ENCODE data around the gene HDGFL1.
A peak's percentile ranks its signal among the peaks of the same experiment; 100 is the strongest.

Gene HDGFL1

DNA sequence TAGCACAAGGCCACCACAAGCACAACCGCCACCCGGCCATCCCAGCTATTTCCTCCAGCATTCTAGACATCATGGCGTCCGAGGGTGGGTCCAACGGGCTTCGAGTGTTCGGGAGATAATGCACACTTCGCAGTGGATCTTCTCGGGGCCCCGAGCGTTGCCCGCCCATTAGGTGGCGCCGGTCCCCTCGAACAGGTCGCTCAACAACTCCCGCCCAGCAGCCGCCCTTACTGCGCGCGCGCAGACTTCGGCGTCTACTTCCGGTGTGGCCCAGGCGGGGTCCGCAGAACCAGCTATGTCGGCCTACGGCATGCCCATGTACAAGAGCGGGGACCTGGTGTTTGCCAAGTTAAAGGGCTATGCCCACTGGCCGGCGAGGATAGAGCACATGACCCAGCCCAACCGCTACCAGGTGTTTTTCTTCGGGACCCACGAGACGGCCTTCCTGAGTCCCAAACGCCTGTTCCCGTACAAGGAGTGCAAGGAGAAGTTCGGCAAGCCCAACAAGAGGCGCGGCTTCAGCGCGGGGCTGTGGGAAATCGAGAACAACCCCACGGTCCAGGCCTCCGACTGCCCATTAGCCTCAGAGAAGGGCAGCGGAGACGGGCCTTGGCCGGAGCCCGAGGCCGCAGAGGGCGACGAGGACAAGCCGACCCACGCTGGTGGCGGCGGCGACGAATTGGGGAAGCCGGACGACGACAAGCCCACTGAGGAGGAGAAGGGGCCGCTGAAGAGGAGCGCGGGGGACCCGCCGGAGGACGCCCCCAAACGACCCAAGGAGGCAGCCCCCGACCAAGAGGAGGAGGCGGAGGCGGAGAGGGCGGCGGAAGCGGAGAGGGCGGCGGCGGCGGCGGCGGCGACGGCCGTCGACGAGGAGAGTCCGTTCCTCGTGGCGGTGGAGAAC, at the start of gene HDGFL1:
Gene HDGFL1 (plus strand): TSS at position 286 of the 904 bp plus-strand sequence. CDS start 10 bp downstream, at position 296.
- DNase-seq (ENCODE audit: low read depth in 2 of 2), result no peak

DNA sequence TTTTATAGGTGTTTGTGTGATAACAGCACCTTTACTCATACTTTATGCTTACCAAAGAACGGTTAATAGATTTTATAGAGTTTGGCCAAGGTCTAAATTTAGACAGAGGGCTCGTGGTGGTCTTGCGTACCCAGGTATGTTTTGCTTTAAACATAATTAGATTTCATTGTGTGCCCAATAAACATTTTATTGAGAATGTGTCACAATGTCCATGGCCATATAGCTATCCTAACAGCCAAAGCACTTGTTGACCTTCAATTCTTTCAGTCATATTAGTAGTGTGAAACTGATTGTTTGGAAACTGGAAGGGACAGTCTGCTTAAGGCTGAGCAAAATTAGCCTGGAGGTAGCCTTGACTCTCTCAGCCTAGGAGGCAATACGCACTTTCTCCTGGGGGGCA, 48.3 kb upstream of the HDGFL1 start:
- no peak for DNase-seq (ENCODE audit: low read depth in 2 of 2)

- peak; percentile 39 to 52 for DNase-seq (ENCODE audit: low read depth in 2 of 2)
Observed at GRCh38 chr6:22526736-22527135, 42.6 kb upstream of the HDGFL1 start.

DNA sequence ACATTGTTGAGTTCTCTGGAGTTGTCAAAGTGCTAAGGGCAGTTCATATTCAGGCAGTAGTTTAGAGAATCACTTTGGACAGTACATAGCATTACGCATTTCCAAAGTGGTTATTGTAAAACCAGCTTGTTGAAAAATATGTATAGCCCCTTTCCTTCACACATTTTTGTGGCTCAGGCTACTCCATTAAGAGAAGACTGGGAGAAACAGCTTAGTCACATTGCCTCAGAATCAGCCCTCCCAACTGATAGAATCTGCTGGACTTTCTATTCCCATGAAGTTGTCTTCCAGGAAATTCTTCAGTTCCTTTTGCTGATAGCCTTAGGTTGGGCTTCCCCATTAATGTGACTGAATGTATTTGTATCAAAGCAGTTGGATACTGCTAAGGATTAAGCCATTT, 39.5 kb upstream of the HDGFL1 start:
- no peak for DNase-seq (ENCODE audit: low read depth in 2 of 2)

GRCh38 chr6:22530506-22530905, 38.9 kb upstream of the HDGFL1 start:
- no peak for DNase-seq (ENCODE audit: low read depth in 2 of 2)

DNA sequence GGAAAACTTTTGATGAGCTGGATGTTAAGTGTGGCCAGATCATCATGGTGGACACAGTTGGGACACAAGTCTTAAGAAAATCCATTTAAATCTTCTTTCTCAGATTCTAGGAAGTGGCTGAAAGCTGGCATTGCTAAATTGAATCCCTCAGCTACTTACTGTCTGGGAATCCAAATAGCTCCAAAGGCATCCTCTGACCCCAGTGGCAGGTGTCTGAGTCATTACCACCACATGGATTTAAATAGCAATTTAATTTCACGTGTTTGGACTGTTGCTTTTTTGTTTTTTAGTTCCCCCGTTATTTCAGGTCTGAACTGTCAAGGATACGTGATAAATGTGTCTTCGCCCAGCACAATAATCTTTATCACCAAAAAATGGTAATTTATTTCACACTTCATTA, 33.2 kb upstream of the HDGFL1 start:
- DNase-seq (ENCODE audit: low read depth in 2 of 2), result no peak

DNA sequence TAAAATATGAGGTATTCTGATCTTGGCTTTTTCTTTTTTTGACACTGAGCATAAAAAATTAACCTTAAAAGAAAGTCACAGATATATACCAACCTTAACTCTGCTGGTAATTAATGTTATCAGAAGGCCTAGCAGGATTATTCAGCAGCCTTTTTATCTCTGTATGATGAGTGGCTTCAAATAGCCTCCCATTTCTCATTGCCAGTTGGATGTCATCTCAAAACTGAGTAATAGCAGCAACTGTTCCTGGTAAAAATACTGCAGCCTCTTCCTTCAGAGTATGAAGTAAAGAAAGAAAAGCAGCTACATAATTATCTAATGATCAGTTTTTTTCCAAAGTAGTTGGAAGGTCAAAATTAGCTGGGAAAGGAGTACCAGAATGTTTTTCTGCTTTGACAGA, 24.9 kb upstream of the HDGFL1 start:
- no peak for DNase-seq (ENCODE audit: low read depth in 2 of 2)

DNA sequence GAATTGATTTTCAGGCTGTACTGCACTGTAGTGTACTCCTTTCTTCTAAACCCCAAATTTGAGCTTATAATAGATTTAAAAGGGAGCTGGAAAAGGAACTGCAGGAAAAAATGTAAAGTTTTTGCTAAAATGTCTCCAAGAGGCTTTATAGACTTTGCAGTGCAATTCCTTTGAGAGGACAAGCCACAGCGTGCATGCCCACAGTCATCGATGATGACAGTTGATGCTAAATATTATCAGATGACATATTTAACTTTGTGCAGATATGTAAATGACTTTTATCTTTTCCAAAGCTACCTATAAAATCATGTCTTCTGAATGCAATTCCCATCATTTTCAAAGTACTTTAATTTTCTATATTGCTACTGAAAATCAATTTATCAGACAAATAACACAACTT, 24.3 kb upstream of the HDGFL1 start:
- no peak for DNase-seq (ENCODE audit: low read depth in 2 of 2)

DNA sequence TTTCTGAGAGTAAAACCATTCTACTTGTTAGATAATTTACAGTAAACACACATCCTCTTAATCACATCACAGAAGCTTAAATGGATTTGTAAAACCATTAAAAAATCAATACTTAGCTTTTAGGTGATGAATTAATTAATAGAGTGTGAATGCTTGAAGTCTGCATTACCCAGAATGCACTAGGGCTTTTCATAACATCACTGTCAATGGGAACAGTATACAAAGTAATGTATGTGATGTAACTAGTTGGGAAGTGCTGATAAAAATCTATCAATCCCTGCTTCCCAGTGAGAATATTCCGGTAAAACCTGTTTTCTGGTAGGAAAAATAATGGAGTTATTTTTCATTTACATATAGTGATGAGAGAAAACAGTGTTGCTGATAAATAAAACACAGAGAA, 23.1 kb upstream of the HDGFL1 start:
- DNase-seq (ENCODE audit: low read depth in 2 of 2), result no peak

GRCh38 chr6:22550971-22551670, 18.2 kb upstream of the HDGFL1 start:
- DNase-seq (ENCODE audit: low read depth in 2 of 2), result no peak

DNA sequence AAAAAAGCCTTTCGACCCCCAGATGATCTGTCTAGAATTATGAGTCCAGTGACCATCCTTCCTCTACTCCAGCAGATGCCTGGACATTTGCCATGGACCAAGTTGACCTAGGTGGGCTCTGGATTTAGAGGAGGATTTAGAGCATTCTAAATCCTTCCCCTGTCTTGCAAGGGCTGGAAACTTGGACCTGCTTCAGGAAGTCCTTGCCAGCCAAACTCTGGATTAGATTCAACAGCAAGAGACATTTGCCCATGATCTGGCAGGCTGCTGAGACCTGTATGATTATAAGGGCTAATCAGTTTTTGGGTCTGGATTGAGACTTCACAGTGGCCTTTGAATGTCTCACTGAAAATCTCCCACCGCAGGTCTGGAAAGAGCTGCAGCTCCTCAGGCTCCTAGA, 13.1 kb upstream of the HDGFL1 start:
- DNase-seq (ENCODE audit: low read depth in 2 of 2), result no peak

- DNase-seq (ENCODE audit: low read depth in 2 of 2), result no peak
Observed at GRCh38 chr6:22557007-22557406, 12.4 kb upstream of the HDGFL1 start.

DNA sequence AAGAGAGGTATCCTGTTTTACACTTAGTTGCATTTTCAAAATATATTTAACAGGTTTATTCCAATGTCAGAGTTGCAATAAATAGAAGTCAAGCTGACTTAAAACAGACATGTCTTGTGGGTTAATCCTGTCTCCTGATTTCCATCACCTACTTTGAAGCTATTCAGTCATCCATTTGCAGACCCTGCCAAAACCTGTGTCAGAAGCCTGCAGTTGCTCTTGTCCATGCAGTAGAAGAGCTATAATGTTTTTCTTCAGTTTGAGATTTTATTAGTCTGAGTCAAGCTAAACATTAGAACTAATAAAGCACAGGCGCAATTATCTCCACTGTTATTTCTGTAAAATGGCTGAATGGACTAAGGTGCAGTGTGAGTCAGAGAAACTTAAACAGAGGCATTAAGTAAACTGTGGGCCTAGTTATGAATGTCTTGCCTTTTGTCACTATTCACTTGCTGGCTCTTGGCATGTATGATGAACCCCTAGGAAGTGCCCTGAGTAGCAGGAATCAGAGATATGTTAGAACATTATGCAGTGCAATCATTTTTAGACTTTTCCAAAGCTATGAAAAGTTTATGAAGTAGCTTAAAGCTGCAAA, 11.0 kb upstream of the HDGFL1 start:
- no peak for DNase-seq (ENCODE audit: low read depth in 2 of 2)

- no peak for DNase-seq (ENCODE audit: low read depth in 2 of 2)
Observed at GRCh38 chr6:22568854-22569253, 512 bp upstream of the HDGFL1 start.

DNA sequence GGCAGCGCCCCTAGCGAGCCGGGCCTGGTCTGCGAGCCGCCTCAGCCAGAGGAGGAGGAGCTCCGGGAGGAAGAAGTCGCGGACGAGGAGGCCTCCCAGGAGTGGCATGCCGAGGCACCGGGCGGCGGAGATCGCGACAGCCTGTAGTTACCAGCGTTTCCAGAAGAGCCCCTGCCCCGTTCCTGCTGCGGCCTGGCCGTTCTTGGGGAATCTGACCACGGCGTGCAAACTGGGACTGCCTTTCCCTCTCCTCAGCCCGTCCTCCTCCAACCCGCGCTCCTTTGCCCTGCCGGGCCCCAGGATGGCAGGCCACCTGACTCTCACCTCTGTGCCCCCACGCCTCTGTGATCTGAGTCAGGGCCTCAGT, 802 bp downstream of the HDGFL1 start:
- no peak for DNase-seq (ENCODE audit: low read depth in 2 of 2)

DNA sequence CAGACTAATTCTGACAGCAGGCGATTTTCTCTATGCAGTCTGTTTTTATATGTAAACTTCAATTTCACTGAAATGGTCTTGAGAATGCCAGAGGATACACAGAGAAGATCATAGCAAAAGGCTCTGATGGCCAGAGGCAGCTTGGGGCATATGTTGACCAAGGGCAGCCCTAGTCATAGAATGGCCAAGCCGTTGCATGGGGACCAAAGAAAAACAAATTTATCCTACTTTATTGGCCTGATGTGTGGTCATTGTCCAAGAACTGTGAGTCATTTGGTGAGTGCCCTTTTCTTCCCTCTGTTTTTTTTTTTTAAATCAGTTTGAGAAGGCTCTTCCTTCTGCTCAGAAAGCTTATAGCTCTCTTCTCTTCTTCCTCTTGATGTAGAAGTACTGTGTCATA, 5.8 kb downstream of the HDGFL1 start:
- no peak for DNase-seq (ENCODE audit: low read depth in 2 of 2)

GRCh38 chr6:22579439-22579838, 10.1 kb downstream of the HDGFL1 start:
- no peak for DNase-seq (ENCODE audit: low read depth in 2 of 2)

DNA sequence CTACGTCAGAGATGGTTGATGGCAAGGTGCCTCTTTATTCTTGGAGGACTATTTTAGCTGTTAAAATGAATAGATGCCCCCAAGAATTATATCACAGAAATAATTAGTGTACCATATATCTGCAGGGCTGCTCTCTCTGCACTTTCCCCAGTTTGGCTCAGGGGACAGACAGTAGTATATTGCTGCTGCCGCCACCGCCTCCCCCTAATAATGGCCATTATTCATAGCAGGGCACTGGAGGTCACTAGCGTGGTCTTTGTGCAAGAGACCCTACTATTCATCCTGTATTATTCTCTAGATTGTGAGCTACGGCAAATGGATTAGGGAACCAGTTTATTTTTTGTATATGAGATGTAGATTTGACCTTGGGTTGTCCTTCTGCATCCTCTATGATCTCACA, 11.0 kb downstream of the HDGFL1 start:
- no peak for DNase-seq (ENCODE audit: low read depth in 2 of 2)

DNA sequence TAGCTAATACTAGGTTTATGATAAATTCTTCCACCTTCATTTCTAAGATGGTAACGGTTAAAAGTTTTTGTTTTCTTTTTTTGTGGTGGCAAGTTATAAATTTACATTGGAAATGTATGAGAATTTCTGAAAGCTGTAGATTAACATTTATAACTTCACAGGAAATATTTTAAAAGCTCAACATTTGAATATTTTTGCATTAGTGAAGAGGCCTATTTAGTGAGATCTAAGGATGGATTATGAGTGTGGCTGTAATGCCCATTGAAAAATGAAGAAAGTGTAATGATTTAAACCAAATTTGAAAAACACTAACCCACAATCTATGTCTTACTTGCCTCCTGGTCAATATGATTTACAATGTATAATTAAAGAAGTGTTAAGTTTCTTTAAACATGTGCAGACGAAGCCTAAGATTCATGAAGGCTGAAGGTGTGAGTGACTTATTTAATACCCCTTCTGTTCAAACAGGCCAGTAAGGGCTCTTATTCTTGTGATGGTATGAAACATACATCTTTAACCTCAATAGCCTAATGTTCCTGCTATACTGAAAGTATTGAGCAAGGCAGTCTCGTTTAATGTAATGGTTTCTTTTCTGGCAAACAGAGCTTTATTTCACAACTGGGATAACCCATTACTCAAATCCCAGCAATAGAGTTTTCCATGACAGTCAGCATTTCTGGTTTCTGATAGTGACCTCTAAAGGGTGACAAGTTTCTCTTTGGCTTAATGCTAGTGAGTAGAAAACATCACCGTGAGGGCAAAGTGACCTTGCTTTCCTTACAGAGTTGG, 13.2 kb downstream of the HDGFL1 start:
- no peak for DNase-seq (ENCODE audit: low read depth in 2 of 2)

GRCh38 chr6:22583230-22583629, 13.9 kb downstream of the HDGFL1 start:
- no peak for DNase-seq (ENCODE audit: low read depth in 2 of 2)

DNA sequence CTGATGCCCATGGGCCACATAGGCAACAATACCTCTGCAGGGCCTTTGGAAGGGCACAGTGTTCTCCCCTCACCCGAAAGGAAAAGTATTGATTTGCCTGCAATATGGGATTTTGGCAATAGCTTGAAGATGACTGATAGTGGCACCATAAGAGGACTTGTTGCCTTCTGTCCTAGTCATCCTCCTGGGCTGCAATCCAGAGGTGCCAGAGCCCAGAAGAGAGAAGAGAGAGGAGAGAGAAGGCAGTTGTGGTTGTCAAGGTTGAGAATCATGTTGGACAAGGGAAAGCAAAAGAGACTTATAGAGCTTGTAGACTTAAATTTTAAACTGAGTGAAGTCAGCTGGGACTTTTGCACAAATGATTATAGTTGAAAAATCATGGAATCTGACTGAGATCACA, 14.6 kb downstream of the HDGFL1 start:
- no peak for DNase-seq (ENCODE audit: low read depth in 2 of 2)

- no peak for DNase-seq (ENCODE audit: low read depth in 2 of 2)
Observed at GRCh38 chr6:22589118-22589517, 19.8 kb downstream of the HDGFL1 start.

Measured in fibroblast of skin of left biceps (primary cell).